Activated T-cell treated with anti-CD3 and anti-CD28 coated beads, Interleukin-2, amount 50 U/mL, for 72 hours (primary cell): ENCODE data around the gene CCSER2. TPM values are rescaled to one million over a fixed set of nuclear protein-coding genes. Genes with fewer than 3 reads are reported as not detected.
"Not testable (repeated sequence)": the region's sequence is repeated elsewhere in the genome, so short reads cannot be mapped to it uniquely, and the experiment has no call there.

Experiments used
- ATAC-seq, 2 donors: fragments of 150-1000 bp; cut with Tn5 transposase; replicated peaks in 1 of 2; 2 replicates each; pipeline ENCODE4 v1.10.0; 2021; ENCODE audit warnings: moderate library complexity in 2 of 2, mild to moderate bottlenecking in 1 of 2
- DNase-seq, 2 donors: peaks; one replicate each; pipeline ENCODE4 v3.0.0; 2021 to 2022; ENCODE audit warnings: mixed read lengths in 1 of 2
- H3K27ac Mint-ChIP-seq: one replicate; pipeline ENCODE4 v1.8.0; 2022; ENCODE audit warnings: mild to moderate bottlenecking, moderate library complexity, mixed read lengths
- H3K27me3 Mint-ChIP-seq: one replicate; pipeline ENCODE4 v1.8.0; 2022; ENCODE audit warnings: low read depth, mixed read lengths
- H3K36me3 Mint-ChIP-seq, 2 donors: one replicate each; pipeline ENCODE4 v1.8.0; 2022; ENCODE audit warnings: mixed read lengths in 2 of 2, mild to moderate bottlenecking in 1 of 2; ENCODE audit not compliant: insufficient read depth in 2 of 2
- H3K4me1 Mint-ChIP-seq: one replicate; pipeline ENCODE4 v1.8.0; 2022; ENCODE audit warnings: low read depth, mixed read lengths
- H3K4me3 Mint-ChIP-seq, 2 donors: one replicate each; pipeline ENCODE4 v1.8.0; 2022; ENCODE audit warnings: mild to moderate bottlenecking in 2 of 2, mixed read lengths in 2 of 2, moderate library complexity in 2 of 2
- H3K9me3 Mint-ChIP-seq, 2 donors: one replicate each; pipeline ENCODE4 v1.8.0; 2022; ENCODE audit warnings: mixed read lengths in 2 of 2
- total RNA-seq, 2 donors: library from RNA; stranded (reverse); gene quantifications; one replicate each; pipeline ENCODE4 v1.2.3, GENCODE V29; 2022

The CCSER2 gene
- total RNA-seq, 2 donors from 2014 or later, result 93.7 to 99.1 TPM

DNA sequence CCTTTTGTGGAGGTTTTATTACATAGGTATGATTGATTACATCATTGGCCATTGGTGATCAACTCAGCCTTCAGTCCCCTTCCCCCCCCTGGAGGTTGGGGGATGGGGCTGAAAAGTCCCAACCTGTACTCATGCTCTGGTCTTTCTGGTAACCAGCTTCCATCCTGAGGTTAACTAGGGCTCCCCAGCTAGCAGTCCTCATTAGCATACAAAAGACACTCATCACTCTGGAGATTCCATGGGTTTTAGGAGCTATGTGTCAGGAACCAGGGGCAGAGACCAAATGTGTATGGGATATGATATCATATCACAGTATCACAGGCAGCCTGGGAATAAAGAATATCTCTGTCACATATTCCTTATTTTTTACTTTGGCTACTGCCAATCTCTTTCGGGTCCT, 13.6 kb downstream of the CCSER2 start:
- Mint-ChIP-seq H3K9me3 (no peaks in the 10 kb centered on the region), H3K4me3 (peak overlapping the region; percentile 75 to 88), H3K36me3 (peaks cover 4 to 5% of the 10 kb centered on the region in 2 donors), H3K27ac (peak overlapping the region; percentile 84), H3K4me1 (peaks cover 53% of the 10 kb centered on the region), H3K27me3 (no peaks in the 10 kb centered on the region)
- no peak for DNase-seq
- peak in 1 of 2 donors; percentile 36 for ATAC-seq

DNA sequence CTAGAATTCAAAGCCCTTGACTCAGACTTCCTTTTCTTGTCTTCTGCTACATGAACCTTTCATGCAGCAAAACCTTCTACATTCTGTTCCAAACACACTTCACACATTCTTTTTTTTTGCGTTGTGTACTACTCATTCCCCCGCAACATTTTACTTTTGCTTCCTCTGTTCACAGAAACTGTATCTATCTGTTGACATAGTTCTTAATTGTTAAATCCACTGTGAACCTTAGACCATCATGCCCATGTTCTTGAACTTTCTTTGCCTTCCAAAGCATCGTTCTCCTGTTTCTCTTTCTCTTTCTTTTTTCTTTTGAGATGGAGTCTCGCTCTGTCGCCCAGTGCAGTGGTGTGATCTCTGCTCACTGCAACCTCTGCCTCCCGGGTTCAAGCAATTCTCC, 14.2 kb downstream of the CCSER2 start:
- Mint-ChIP-seq H3K36me3 (peaks cover 4 to 5% of the 10 kb centered on the region in 2 donors), H3K9me3 (no peaks in the 10 kb centered on the region), H3K4me3 (peak overlapping the region; percentile 75 to 88), H3K4me1 (peaks cover 53% of the 10 kb centered on the region), H3K27me3 (no peaks in the 10 kb centered on the region), H3K27ac (peak overlapping the region; percentile 84)
- DNase-seq (no peak), ATAC-seq (peak; percentile 34 to 43)

DNA sequence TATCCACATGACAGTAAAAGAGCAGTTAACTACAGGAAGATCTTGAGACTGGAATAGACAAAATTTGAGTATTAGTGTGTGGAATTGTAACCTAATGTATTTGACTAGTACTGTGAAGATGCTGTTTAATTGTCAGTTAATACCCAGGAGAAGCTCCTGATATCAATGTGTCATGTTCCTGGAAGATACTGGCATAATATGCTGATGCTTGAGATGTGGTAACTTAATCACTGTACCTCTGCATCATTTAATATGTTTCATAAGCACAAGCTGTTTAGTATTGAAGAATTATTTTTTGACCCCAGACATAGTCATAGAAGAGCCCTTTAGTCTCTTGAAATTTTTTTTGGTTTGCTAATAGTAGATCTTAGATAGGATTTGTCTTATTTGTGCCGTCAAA, 15.4 kb downstream of the CCSER2 start:
- Mint-ChIP-seq H3K9me3 (no peaks in the 10 kb centered on the region), H3K27ac (peak overlapping the region; percentile 84), H3K27me3 (no peaks in the 10 kb centered on the region), H3K4me1 (peaks cover 62% of the 10 kb centered on the region), H3K4me3 (no peak overlapping the region), H3K36me3 (peaks cover 4 to 5% of the 10 kb centered on the region in 2 donors)
- DNase-seq, result no peak
- no peak for ATAC-seq

DNA sequence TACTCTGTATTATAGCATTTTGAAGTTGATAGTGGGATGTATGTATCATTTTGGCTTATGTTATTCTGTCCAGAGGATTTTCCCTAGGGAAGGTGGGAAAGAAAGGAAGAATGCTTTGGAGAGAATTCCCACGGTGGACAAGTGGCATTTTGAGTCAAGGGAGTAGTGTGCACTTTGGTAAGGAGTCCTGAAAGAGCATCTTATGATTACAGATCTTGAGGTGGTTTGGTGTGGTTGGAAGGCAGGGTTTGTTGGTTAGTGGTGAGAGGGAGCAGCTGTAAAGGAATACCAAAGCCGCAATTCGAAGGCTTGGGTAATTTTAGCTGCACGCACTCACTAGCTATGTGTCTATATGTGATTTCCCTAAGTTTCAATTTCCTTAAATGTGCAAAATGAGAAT, 16.1 kb downstream of the CCSER2 start:
- peaks cover 68% of the 10 kb centered on the region for H3K4me1 Mint-ChIP-seq
- no peaks in the 10 kb centered on the region for H3K9me3 Mint-ChIP-seq
- DNase-seq (peak in 1 of 2 donors; percentile 10), ATAC-seq (no peak)
- peak overlapping the region in 1 of 2 donors; percentile 11 for H3K4me3 Mint-ChIP-seq
- no peaks in the 10 kb centered on the region for H3K27me3 Mint-ChIP-seq
- peak overlapping the region; percentile 12 for H3K27ac Mint-ChIP-seq
- H3K36me3 Mint-ChIP-seq, result peaks cover 4 to 5% of the 10 kb centered on the region in 2 donors

DNA sequence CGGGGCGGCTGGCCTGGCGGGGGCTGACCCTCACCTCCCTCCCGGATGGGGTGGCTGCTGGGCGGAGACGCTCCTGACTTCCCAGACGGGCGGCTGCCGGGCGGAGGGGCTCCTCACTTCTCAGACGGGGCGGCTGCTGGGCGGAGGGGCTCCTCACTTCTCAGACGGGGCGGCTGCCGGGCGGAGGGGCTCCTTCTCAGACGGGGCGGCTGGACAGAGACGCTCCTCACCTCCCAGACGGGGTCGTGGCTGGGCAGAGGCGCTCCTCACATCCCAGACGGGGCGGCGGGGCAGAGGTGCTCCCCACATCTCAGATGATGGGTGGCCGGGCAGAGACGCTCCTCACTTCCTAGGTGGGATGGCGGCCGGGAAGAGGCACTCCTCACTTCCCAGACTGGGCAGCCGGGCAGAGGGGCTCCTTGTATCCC, 19.2 kb downstream of the CCSER2 start:
- not testable (repeated sequence) for H3K27ac Mint-ChIP-seq, H3K9me3 Mint-ChIP-seq, ATAC-seq, DNase-seq, H3K27me3 Mint-ChIP-seq, H3K36me3 Mint-ChIP-seq, H3K4me3 Mint-ChIP-seq
- H3K4me1 Mint-ChIP-seq, result peaks cover 53% of the 10 kb centered on the region

DNA sequence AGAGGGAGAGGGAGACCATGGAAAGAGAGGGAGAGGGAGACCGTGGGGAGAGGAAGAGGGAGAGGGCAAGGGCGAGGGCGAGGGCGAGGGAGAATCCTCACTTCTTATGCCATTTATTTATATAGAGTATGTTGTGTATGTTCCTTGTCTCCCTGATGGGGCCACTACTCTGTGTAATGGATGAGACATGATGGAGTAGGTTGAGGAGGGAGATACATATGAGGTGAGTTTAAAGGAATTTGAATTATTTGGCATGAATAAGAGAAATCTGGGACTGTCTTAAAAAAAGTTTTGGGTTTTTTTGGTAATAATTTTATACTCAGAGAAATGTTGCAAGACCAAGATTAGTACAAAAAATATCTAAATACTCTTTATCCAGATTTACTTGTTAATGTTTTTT, 20.1 kb downstream of the CCSER2 start:
- H3K27ac Mint-ChIP-seq, result peak overlapping the region; percentile 6
- DNase-seq (no peak), ATAC-seq (no peak)
- H3K27me3 Mint-ChIP-seq, result no peaks in the 10 kb centered on the region
- H3K36me3 Mint-ChIP-seq, result peaks cover 0 to 4% of the 10 kb centered on the region in 2 donors
- H3K4me3 Mint-ChIP-seq, result no peak overlapping the region
- peaks cover 53% of the 10 kb centered on the region for H3K4me1 Mint-ChIP-seq
- H3K9me3 Mint-ChIP-seq, result no peaks in the 10 kb centered on the region

DNA sequence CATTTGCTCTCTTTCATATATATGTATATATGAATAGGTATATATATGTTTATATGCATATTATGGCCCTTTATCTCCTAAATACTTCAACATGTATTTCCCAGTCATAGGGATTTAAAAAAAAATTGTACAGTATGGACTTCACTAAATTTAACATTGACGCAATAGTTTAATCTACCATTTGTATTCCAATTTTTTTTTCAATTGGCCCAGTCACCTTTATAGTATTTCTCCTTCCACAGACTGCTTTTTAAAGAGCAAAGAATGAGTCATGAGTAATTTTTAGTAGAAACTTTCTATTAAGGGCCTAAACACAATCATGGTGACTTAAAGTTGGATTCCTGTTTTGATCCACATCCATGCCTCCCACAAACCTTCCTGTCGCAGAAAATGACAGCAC, 20.5 kb downstream of the CCSER2 start:
- H3K27ac Mint-ChIP-seq, result peak overlapping the region; percentile 79
- peaks cover 53% of the 10 kb centered on the region for H3K4me1 Mint-ChIP-seq

DNA sequence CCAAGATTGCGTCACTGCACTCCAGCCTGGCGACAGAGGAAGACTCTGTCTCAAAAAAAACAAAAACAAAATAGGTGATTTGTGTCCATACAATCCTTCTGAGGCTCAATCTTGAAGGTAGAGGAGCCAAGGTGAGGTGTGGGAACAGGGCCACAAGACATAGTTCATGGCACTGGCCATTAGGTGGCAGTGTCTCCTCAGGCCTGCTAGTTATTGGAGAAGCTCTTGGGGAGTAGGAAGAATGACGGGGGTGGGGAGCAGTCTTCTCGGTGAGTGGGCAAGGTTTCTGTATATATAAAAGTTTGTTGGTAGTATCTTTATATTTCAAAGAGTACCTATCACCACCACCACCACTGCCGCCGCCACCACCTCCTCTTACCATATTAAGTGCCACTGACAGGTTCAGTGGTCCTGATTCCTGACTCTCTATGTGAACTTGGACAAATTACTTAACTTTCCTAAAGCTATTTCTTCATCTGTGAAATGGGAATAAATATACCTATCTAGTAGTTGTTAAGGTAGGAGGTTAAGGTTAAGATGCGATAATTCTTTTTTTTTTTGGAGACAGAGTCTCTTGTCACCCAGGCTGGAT, 24.0 kb downstream of the CCSER2 start:
- Mint-ChIP-seq H3K4me3 (peak overlapping the region in 1 of 2 donors; percentile 53), H3K27ac (no peak overlapping the region), H3K36me3 (peaks cover 0 to 2% of the 10 kb centered on the region in 2 donors), H3K4me1 (peaks cover 69% of the 10 kb centered on the region), H3K27me3 (no peaks in the 10 kb centered on the region), H3K9me3 (no peaks in the 10 kb centered on the region)
- ATAC-seq, result peak; percentile 86 to 88
- peak; percentile 66 to 71 for DNase-seq

More for the DNA sequence above, 20.5 kb downstream of the CCSER2 start:
- no peaks in the 10 kb centered on the region for H3K27me3 Mint-ChIP-seq
- no peak overlapping the region for H3K4me3 Mint-ChIP-seq
- H3K9me3 Mint-ChIP-seq, result no peaks in the 10 kb centered on the region
- peaks cover 0 to 4% of the 10 kb centered on the region in 2 donors for H3K36me3 Mint-ChIP-seq
- no peak for DNase-seq
- no peak for ATAC-seq

DNA sequence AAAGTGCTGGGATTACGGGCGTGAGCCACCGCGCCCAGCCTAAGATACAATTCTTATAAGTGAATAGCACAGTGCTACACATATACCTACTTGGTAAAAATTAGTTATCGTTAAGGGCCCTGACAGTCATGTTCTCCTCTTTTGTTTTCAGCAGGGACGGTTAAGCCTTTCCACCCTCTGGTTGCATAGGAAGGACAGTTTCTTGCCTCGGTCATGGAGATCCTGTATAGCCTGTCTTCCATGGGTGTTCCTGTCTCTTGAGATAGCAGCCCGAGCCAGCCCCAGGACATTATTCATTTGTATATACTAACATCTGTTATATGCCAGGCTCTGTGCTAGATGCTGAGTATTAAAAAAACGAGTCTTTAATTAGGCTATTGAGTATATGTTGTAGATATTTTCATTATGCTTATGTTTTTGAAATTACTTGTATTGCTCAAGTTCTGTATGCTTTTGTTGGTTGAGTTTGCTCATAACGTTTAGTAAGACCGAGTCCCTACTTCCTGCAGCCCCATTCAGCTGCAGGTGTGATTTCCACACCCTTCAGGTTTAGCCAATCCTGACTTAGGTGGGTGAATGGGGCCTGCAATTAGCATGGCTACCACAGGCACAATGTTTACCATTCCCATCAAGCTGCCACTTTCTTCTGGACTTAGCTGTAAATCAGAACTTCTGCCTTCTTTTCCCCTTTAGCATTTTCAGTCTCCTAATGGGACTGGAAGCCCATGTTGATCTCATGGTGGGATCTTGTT, 24.8 kb downstream of the CCSER2 start:
- Mint-ChIP-seq H3K36me3 (peaks cover 0 to 2% of the 10 kb centered on the region in 2 donors), H3K27me3 (no peaks in the 10 kb centered on the region), H3K4me1 (peaks cover 75% of the 10 kb centered on the region), H3K9me3 (no peaks in the 10 kb centered on the region), H3K4me3 (no peak overlapping the region), H3K27ac (no peak overlapping the region)
- no peak for ATAC-seq
- no peak for DNase-seq

DNA sequence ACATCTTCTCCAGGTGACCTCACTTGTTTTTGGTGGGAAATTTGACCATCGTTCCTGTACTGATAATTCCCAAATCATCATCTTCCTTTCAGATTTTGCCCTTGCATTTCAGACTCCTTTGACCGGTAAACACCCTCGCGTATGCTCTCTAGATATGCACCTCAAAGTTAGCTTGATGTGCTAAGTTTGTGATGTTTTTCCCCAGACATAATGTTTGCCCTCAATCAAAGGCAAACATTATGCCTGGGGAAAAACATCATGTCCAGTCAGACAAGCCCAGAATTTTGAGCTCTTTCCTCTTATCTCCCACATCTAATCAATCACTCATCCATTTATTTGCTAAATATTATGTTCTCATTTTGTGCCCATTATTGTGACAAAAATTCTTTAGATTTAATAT, 26.2 kb downstream of the CCSER2 start:
- H3K36me3 Mint-ChIP-seq, result peaks cover 0 to 2% of the 10 kb centered on the region in 2 donors
- peaks cover 77% of the 10 kb centered on the region for H3K4me1 Mint-ChIP-seq
- peak overlapping the region in 1 of 2 donors; percentile 53 for H3K4me3 Mint-ChIP-seq
- no peaks in the 10 kb centered on the region for H3K9me3 Mint-ChIP-seq
- no peaks in the 10 kb centered on the region for H3K27me3 Mint-ChIP-seq
- DNase-seq (no peak), ATAC-seq (no peak)
- H3K27ac Mint-ChIP-seq, result peak overlapping the region; percentile 74

DNA sequence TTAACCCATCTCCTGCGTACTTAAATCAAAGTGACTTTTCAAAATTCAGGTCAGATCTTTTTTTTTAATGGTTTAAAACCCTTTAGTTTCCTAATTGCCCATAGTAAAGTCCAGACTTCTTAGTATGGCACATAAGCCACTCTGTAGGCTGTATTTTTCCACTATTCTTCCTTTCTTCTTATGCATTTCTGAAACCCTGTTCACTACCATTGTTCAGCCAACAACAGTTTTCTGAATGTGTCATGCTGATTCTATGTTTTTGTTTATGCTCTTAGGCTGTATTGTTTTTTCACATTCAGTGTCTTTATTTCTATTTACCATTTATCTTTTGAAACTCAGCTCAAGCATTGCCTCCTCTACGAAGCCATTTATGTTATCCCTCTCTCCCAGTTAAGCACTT, 26.7 kb downstream of the CCSER2 start:
- no peaks in the 10 kb centered on the region for H3K9me3 Mint-ChIP-seq
- ATAC-seq, result no peak
- H3K4me3 Mint-ChIP-seq, result peak overlapping the region in 1 of 2 donors; percentile 53
- DNase-seq, result no peak
- H3K36me3 Mint-ChIP-seq, result peaks cover 0 to 2% of the 10 kb centered on the region in 2 donors
- no peaks in the 10 kb centered on the region for H3K27me3 Mint-ChIP-seq
- peak overlapping the region; percentile 74 for H3K27ac Mint-ChIP-seq
- H3K4me1 Mint-ChIP-seq, result peaks cover 82% of the 10 kb centered on the region

DNA sequence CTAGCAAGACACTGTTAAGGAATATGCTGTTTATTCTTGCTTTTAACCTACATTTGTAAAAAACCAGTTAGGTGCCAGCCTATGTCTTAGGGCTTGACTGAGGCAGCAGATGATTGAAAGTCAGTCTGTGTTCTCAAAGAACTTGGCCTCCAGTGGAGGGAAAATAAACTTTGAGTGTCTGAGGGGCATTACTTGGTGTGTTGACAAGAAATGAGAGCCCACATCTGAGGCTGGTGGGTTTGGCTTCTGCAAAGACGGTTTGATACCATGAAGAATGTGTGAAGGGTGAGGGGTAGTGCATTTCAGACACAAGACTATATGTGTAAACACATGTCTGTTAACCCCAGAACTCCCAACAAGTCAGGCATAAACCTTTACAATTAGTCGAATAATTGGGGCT, 28.5 kb downstream of the CCSER2 start:
- ATAC-seq (peak; percentile 47 to 70), DNase-seq (peak in 1 of 2 donors; percentile 29)
- H3K27ac Mint-ChIP-seq, result peak overlapping the region; percentile 71
- no peaks in the 10 kb centered on the region for H3K27me3 Mint-ChIP-seq
- H3K4me1 Mint-ChIP-seq, result peaks cover 93% of the 10 kb centered on the region
- H3K4me3 Mint-ChIP-seq, result peak overlapping the region in 1 of 2 donors; percentile 44
- H3K9me3 Mint-ChIP-seq, result no peaks in the 10 kb centered on the region
- H3K36me3 Mint-ChIP-seq, result peaks cover 0 to 2% of the 10 kb centered on the region in 2 donors

DNA sequence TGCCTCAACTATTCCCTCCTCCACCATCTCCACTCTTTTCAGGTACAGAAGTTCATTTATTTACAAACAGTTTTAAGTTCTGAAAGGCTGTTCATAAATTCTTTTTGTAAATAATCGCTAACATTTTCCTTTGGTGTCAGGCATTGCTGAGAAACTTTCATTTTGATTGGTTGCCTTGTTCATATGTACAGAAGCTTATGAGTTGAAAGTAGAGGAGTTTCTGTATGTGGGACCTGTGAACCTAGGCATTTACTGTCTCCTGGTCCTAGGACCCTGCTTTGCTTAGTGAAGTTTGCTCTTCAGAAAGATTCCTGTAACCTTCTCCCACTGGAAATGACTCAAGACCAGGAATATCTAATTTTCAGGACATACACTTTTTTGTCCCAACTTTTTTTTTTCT, 30.4 kb downstream of the CCSER2 start:
- DNase-seq (no peak), ATAC-seq (peak; percentile 41 to 47)
- Mint-ChIP-seq H3K27me3 (no peaks in the 10 kb centered on the region), H3K4me1 (peaks cover 89% of the 10 kb centered on the region), H3K9me3 (no peaks in the 10 kb centered on the region), H3K27ac (peak overlapping the region; percentile 39), H3K36me3 (peaks cover 0 to 5% of the 10 kb centered on the region in 2 donors), H3K4me3 (peak overlapping the region in 1 of 2 donors; percentile 63)
